A549 (cell line): ENCODE measurements around the gene ARHGAP4. TPM values are rescaled to one million over a fixed set of nuclear protein-coding genes. Genes with fewer than 3 reads are reported as not detected.
A peak's percentile ranks its signal among the peaks of the same experiment; 100 is the strongest.

Experiments used
- ATAC-seq, 2 experiments: fragments of 200-7000 bp in 1 of 2; fragments of >200 bp in 1 of 2; cut with Nextera tagmentation in 1 of 2; cut with Tn5 transposase in 1 of 2; 3 replicates each; pipeline versions ENCODE4 v1.8.0 to v1.9.1; 2018 to 2020; ENCODE audit warnings: mild to moderate bottlenecking in 1 of 2, moderate library complexity in 1 of 2
- CTCF ChIA-PET: fragments of 300-600 bp; sonication (Branson Sonifier 250); formaldehyde crosslinking; extraction: SDS; loops from one replicate; lab custom pipeline; 2021; ENCODE audit warnings: antibody characterized with exemption, inconsistent platforms; lab: Yijun Ruan, JAX
- POLR2A ChIA-PET: fragments of 350-600 bp; formaldehyde crosslinking; extraction: SDS; loops from one replicate; lab custom pipeline; 2021; ENCODE audit warnings: antibody characterized with exemption, inconsistent platforms; lab: Yijun Ruan, JAX
- DNase-seq, 2 experiments: peaks; one replicate each; pipeline versions ENCODE4 v3.0.0 to v3.0.0-alpha.2; 2011 to 2016; ENCODE audit warnings: low read depth in 1 of 2, low spot score in 1 of 2
- FAIRE-seq: peaks from 2 replicates; lab custom pipeline; 2011; peaks lifted over from hg19 to GRCh38; lab: Jason Lieb, UNC
- H3K27ac ChIP-seq, 2 experiments: fragments of >200 bp; sonication (Bioruptor Twin); formaldehyde crosslinking; 3 replicates each; pipeline ENCODE4 v1.5.1; 2016 to 2017
- H3K4me1 ChIP-seq: fragments of >200 bp; sonication (Bioruptor Twin); formaldehyde crosslinking; 3 replicates; pipeline ENCODE4 v1.6.1; 2016
- H3K4me2 ChIP-seq: fragments of >200 bp; sonication (Bioruptor Twin); formaldehyde crosslinking; 3 replicates; pipeline ENCODE4 v1.6.1; 2016
- H3K4me3 ChIP-seq: fragments of >200 bp; sonication (Bioruptor Twin); formaldehyde crosslinking; 3 replicates; pipeline ENCODE4 v1.5.1; 2016
- H3K9me3 ChIP-seq: fragments of >200 bp; sonication (Bioruptor Twin); formaldehyde crosslinking; 3 replicates; pipeline ENCODE4 v1.6.1; 2016
- CEBPB ChIP-seq, 2 experiments: fragments of >200 bp in 1 of 2; sonication (Bioruptor Twin) in 1 of 2; formaldehyde crosslinking in 1 of 2; IDR thresholded peaks; 2 replicates each; pipeline ENCODE4 v1.6.1; 2012 to 2016
- CHD4 ChIP-seq: fragments of 200-600 bp; sonication (generic); IDR thresholded peaks from 2 replicates; pipeline ENCODE4 v1.6.1; 2016; ENCODE audit warnings: antibody characterized with exemption, mild to moderate bottlenecking, borderline replicate concordance
- EHF ChIP-seq: fragments of 250-450 bp; sonication (Bioruptor Pico); IDR thresholded peaks from 2 replicates; pipeline ENCODE4 v1.5.0; 2020; ENCODE audit warnings: mild to moderate bottlenecking
- FOSB ChIP-seq: fragments of 250-450 bp; sonication (Bioruptor Pico); IDR thresholded peaks from 2 replicates; pipeline ENCODE4 v1.5.0; 2020; ENCODE audit warnings: mild to moderate bottlenecking, moderate library complexity
- GATA3 ChIP-seq: IDR thresholded peaks from 2 replicates; pipeline ENCODE4 v1.6.1; 2012; ENCODE audit warnings: borderline replicate concordance
- HDAC2 ChIP-seq: fragments of 200-600 bp; sonication (generic); IDR thresholded peaks from 2 replicates; pipeline ENCODE4 v1.6.1; 2016
- HOXB5 ChIP-seq: fragments of 250-450 bp; sonication (Bioruptor Pico); IDR thresholded peaks from 2 replicates; pipeline ENCODE4 v1.5.0; 2020; ENCODE audit warnings: mild to moderate bottlenecking, moderate library complexity
- KDM5A ChIP-seq: fragments of 200-600 bp; sonication (generic); IDR thresholded peaks from 2 replicates; pipeline ENCODE4 v1.6.1; 2016; ENCODE audit warnings: antibody characterized with exemption, mild to moderate bottlenecking
- MAFK ChIP-seq: fragments of 450-650 bp; IDR thresholded peaks from 2 replicates; pipeline ENCODE4 v1.6.1; 2014; ENCODE audit not compliant: partially characterized antibody
- MAZ ChIP-seq: fragments of 150-350 bp; IDR thresholded peaks from 2 replicates; pipeline ENCODE4 v1.6.1; 2014; ENCODE audit warnings: antibody characterized with exemption, low read depth, low read length, borderline replicate concordance
- NFE2L2 ChIP-seq: fragments of 150-350 bp; conservative IDR thresholded peaks from 2 replicates; pipeline ENCODE4 v1.6.1; 2014; ENCODE audit warnings: low read length
- NPAS2 ChIP-seq: fragments of 250-450 bp; sonication (Bioruptor Pico); IDR thresholded peaks from 2 replicates; pipeline ENCODE4 v1.8.0; 2022; ENCODE audit warnings: mild to moderate bottlenecking, moderate library complexity, borderline replicate concordance
- NR3C1 ChIP-seq: fragments of >200 bp; sonication (Bioruptor Twin); formaldehyde crosslinking; IDR thresholded peaks from 3 replicates; pipeline ENCODE4 v1.6.1; 2017
- POLR2AphosphoS2 ChIP-seq: conservative IDR thresholded peaks from 2 replicates; pipeline ENCODE4 v1.6.1; 2012; ENCODE audit warnings: low read length, improper control_type of control experiment, inconsistent platforms
- RNF2 ChIP-seq: fragments of 200-600 bp; sonication (generic); IDR thresholded peaks from 2 replicates; pipeline ENCODE4 v1.6.1; 2016; ENCODE audit warnings: low read depth, mild to moderate bottlenecking, antibody characterized with exemption, moderate library complexity, borderline replicate concordance
- SMC3 ChIP-seq: fragments of >200 bp; sonication (Bioruptor Twin); formaldehyde crosslinking; IDR thresholded peaks from 3 replicates; pipeline ENCODE4 v1.6.1; 2018; ENCODE audit warnings: inconsistent platforms
- TFCP2L1 ChIP-seq: fragments of 250-450 bp; sonication (Bioruptor Pico); IDR thresholded peaks from 2 replicates; pipeline ENCODE4 v1.5.0; 2021; ENCODE audit warnings: mild to moderate bottlenecking
- ZFP36 ChIP-seq: fragments of 450-650 bp; IDR thresholded peaks from 2 replicates; pipeline ENCODE4 v1.6.1; 2014; ENCODE audit warnings: borderline replicate concordance; ENCODE audit not compliant: partially characterized antibody
- WGBS: methylation state at CpG from one replicate; pipeline ENCODE4 v1.1.6; 2017; ENCODE audit errors: missing lambda C conversion rate; 5-methylcytosine and 5-hydroxymethylcytosine counted together
- polyA plus RNA-seq, 4 experiments: library from polyadenylated mRNA; depleted of rRNA in 3 of 4; stranded (reverse); fragments of >200 nt; fragmentation: RNase III in 1 of 4; extraction: RNeasy Plus Mini Kit Qiagen cat#74134 plus additional on column Dnase treatment in 1 of 4; gene quantifications; 2 replicates in 3 of 4; 3 replicates in 1 of 4; pipeline ENCODE4 v1.2.3, GENCODE V29; 2011 to 2017
- TF ChIP-seq, protein P1 (sequence below): fragments of 200-600 bp; sonication (generic); IDR thresholded peaks from 2 replicates; pipeline ENCODE4 v1.6.1; 2016; ENCODE audit warnings: antibody characterized with exemption, mild to moderate bottlenecking, moderate library complexity
- TF ChIP-seq, protein P2 (sequence below): fragments of 250-450 bp; sonication (Bioruptor Pico); IDR thresholded peaks from 2 replicates; pipeline ENCODE4 v1.5.0; 2021; ENCODE audit warnings: mild to moderate bottlenecking, moderate library complexity, borderline replicate concordance
- TF ChIP-seq, protein P3 (sequence below): fragments of >200 bp; sonication (Bioruptor Twin); formaldehyde crosslinking; IDR thresholded peaks from 3 replicates; pipeline ENCODE4 v1.6.1; 2016

The ARHGAP4 gene
- polyA plus RNA-seq, 2 of the 4 experiments (the other 2 are of a cell fraction): 0.78 to 0.98 TPM

DNA sequence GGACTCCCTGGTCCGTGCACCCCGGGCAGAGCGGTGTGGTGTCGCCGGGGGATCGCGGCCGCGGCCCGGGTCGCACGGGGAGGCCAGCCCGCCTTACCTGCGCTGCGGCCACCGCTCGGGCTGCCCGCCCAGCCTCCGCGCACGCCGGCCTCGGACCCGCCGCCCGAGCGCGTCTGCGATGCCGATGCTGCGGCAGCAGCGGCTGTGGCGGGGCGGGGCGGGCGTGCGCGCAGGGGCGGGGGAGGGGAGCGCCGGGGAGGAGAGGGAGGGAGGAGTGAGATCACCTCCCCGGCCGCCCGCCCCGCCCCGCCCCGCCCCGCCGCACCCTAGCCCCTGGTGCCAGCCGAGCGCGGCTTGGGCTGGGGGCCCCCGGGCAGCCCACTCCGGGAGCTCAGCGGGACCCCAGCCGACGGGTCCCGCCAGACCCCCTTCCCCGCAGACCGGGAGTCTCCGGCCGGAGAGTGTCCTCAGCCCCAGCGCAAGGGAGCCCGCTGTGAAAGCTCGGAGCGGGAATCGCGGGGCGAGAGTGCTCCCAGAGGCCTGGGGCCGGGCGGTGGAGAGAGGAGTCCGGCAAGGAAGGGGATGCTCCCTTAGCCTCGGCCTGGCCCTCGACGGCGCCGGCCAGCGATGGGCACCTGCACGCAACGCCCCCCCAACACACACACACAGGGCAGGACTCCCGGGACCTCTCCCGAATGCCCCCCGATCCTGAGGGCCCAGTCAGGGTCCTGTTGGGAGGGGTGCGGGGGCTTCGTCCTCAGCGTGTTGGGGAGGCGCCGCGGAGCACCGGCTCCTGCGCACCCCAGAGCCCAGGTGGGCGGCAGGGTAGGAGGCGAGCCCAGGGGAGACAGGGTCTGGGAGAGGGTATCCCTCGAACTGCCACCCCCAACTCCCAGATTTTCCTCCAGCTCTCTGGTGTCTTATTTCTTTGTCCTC lies 39.8 kb downstream of the ARHGAP4 start, which contains the start of gene L1CAM:
L1CAM (minus strand) TSS at position 206 of the 936 bp plus-strand sequence. CDS start 10,337 bp downstream, outside the sequence.
- H3K27ac ChIP-seq: peak within 1 kb of the TSS; percentile 33 to 81; a peak in 5 of 6 replicates
- TF ChIP-seq, protein P1, sequence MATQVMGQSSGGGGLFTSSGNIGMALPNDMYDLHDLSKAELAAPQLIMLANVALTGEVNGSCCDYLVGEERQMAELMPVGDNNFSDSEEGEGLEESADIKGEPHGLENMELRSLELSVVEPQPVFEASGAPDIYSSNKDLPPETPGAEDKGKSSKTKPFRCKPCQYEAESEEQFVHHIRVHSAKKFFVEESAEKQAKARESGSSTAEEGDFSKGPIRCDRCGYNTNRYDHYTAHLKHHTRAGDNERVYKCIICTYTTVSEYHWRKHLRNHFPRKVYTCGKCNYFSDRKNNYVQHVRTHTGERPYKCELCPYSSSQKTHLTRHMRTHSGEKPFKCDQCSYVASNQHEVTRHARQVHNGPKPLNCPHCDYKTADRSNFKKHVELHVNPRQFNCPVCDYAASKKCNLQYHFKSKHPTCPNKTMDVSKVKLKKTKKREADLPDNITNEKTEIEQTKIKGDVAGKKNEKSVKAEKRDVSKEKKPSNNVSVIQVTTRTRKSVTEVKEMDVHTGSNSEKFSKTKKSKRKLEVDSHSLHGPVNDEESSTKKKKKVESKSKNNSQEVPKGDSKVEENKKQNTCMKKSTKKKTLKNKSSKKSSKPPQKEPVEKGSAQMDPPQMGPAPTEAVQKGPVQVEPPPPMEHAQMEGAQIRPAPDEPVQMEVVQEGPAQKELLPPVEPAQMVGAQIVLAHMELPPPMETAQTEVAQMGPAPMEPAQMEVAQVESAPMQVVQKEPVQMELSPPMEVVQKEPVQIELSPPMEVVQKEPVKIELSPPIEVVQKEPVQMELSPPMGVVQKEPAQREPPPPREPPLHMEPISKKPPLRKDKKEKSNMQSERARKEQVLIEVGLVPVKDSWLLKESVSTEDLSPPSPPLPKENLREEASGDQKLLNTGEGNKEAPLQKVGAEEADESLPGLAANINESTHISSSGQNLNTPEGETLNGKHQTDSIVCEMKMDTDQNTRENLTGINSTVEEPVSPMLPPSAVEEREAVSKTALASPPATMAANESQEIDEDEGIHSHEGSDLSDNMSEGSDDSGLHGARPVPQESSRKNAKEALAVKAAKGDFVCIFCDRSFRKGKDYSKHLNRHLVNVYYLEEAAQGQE: no peak
- TF ChIP-seq MAFK (no peak), HOXB5 (CRISPR knock-in tag) (no peak), HDAC2 (no peak), EHF (CRISPR knock-in tag) (no peak), SMC3 (no peak), CHD4 (no peak), TFCP2L1 (CRISPR knock-in tag) (no peak), ZFP36 (no peak), FOSB (no peak), CEBPB (IDR thresholded peaks at IDR 0.05) (no peak), KDM5A (no peak), POLR2AphosphoS2 (no peak), GATA3 (no peak), MAZ (no peak)
- TF ChIP-seq, protein P2, sequence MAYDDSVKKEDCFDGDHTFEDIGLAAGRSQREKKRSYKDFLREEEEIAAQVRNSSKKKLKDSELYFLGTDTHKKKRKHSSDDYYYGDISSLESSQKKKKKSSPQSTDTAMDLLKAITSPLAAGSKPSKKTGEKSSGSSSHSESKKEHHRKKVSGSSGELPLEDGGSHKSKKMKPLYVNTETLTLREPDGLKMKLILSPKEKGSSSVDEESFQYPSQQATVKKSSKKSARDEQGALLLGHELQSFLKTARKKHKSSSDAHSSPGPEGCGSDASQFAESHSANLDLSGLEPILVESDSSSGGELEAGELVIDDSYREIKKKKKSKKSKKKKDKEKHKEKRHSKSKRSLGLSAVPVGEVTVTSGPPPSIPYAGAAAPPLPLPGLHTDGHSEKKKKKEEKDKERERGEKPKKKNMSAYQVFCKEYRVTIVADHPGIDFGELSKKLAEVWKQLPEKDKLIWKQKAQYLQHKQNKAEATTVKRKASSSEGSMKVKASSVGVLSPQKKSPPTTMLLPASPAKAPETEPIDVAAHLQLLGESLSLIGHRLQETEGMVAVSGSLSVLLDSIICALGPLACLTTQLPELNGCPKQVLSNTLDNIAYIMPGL (CRISPR knock-in tag): no peak
- no peak for DNase-seq

DNA sequence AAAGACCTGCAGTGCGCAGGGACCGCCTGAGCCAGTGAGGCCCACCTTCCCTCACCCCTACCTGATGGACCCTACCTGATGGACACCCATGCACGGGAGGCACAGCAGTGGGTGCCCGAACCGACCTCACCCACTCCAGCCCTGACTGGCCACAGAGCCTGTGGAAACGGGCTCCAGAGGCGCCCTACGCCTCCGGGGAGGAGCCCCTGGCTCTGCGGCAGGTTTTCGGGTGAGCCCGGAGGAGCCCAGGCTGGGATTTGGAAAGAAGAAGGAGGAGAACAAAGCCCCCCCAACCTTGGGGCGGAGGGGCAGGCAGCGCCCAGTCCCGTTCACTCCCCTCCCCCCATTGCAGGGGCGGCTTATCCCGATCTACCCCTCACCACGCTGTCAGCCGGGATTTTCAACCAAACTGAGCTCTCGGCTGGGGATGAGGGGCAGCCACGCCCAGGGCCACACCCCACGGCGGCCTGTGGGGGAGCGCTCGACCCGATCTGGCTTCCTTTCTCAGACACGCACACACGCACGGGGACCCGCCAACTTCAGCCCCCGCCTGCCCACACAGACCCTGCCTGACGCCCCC lies 40.8 kb downstream of the ARHGAP4 start:
- WGBS: 33% methylated on average over 5 of the region's 32 CpGs
- Histone ChIP-seq H3K4me1 (peaks cover 21% of the 10 kb centered on the region), H3K9me3 (no peaks in the 10 kb centered on the region), H3K27ac (peak overlapping the region; percentile 33 to 81; a peak in 5 of 6 replicates), H3K4me3 (peak overlapping the region; percentile 52), H3K4me2 (peak overlapping the region; percentile 91)
- TF ChIP-seq NFE2L2 (no peak), NR3C1 (no peak), EHF (CRISPR knock-in tag) (no peak), MAFK (no peak), NPAS2 (CRISPR knock-in tag) (no peak), RNF2 (no peak)
- TF ChIP-seq, protein P1: no peak
- TF ChIP-seq, protein P3, sequence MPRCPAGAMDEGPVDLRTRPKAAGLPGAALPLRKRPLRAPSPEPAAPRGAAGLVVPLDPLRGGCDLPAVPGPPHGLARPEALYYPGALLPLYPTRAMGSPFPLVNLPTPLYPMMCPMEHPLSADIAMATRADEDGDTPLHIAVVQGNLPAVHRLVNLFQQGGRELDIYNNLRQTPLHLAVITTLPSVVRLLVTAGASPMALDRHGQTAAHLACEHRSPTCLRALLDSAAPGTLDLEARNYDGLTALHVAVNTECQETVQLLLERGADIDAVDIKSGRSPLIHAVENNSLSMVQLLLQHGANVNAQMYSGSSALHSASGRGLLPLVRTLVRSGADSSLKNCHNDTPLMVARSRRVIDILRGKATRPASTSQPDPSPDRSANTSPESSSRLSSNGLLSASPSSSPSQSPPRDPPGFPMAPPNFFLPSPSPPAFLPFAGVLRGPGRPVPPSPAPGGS: no peak
- POLR2A ChIA-PET: no interaction called here
- DNase-seq: no peak
- CTCF ChIA-PET: interaction anchor here (1.4 to 2.4 kb wide), 3 partner anchors 26 to 121 kb away, joined by 5 to 15 read pairs (median 6); partner anchors contain the start of gene PLXNB3
- no peak for FAIRE-seq
- ATAC-seq: peak in 1 of 2 experiments; percentile 17; a peak in 2 of 6 replicates

More for the DNA sequence above, 39.8 kb downstream of the ARHGAP4 start, which contains the start of gene L1CAM:
- FAIRE-seq (no peak), ATAC-seq (peak in 1 of 2 experiments; percentile 32; a peak in 2 of 6 replicates)
- peaks cover 21% of the 10 kb centered on the region for H3K4me1 ChIP-seq
- H3K9me3 ChIP-seq: no peaks in the 10 kb centered on the region
- POLR2A ChIA-PET: no interaction called here
- CTCF ChIA-PET: interaction anchor here (1.1 to 1.5 kb wide), 3 partner anchors 27 to 61 kb away, joined by 3 to 6 read pairs (median 3); no protein-coding TSS in a partner anchor
- H3K4me3 ChIP-seq: peak within 1 kb of the TSS; percentile 52
- H3K4me2 ChIP-seq: peak within 1 kb of the TSS; percentile 91
- WGBS: 64% methylated on average over 22 of the region's 94 CpGs
